Pons (tissue), 1 donor: ENCODE results near the gene PACSIN2.

Source experiments
- DNase-seq: peaks from one replicate; pipeline ENCODE4 v3.0.0-alpha.2; 2016; ENCODE audit warnings: low spot score

PACSIN2 gene

DNA sequence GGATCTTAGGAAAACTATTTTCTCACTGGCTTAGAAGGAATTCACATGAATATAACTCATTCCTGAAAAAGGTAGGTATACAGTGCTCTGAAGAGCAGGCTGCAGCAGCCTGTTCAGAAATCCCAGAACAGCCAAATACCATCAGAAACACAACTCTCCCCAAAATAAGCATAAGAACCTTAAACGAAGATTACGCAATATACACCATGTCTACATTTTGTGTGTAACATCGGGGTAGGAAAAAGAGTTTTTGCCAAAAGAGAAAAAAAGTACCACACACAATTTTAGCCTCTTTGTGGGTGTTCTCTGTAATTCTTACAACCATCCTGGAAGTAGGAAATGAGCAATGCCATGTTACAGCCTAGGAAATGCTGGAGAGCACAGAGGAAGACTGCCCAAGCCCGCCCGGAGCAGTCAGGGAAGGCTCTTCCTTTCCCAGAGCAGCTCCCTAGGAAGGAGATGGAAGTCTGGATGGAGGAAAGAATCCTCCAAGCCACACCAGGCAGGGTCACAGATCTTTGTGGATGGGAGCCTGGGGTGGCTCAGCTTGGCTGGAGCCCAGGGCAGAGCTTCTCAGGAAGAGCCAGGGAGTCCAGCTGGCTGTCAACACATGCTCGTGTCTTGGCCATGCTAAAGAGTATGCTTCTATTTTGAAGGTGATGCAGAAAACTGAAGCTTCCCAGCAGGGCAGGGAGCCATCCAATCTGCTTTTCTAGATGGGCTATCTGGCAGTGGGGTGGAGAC, 108.2 kb downstream of the PACSIN2 start:
- DNase-seq, result no peak

DNA sequence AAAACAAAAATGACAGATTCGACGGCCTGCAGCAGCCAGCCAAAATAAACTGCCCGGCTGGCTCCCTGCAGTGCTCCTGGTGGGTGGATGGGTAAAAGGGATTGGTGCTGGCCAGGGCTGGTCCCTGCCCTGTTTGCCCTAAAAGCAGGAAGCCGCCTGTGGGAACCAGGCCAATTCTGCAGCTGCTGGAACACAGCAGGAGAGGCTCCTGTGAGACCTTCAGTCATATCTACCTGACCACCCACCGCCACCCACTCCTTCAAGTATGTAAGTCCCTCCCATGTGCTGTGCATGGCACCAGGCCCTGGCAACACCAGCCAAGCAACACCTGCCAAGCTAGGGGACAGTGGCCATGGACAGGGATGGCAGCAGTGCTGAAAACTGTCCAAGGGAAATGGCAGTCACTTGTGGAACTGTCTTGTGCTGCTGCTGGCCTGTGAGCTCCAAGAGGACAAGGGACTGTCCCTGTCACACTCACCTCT, 109.2 kb downstream of the PACSIN2 start:
- DNase-seq, result no peak

DNA sequence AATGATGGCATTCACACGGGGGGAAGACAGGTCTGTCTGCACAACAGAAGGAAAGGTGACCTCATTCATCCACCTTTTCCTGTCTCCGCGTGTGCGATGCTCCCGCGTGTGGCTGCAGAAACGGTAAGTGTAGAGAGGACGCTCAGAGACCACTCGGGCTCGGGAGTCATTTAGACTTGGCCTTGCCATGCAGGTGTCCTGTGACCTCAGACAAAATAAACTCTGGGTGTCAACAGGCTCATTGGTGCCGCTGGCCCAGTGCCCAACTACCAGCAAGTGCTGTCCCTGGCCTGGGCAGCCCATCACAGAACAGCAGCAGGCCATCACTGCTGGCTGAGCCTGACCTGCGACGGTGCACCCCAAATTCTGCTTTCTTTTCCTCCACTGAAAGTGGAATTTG, 109.7 kb downstream of the PACSIN2 start:
- DNase-seq, result no peak

DNA sequence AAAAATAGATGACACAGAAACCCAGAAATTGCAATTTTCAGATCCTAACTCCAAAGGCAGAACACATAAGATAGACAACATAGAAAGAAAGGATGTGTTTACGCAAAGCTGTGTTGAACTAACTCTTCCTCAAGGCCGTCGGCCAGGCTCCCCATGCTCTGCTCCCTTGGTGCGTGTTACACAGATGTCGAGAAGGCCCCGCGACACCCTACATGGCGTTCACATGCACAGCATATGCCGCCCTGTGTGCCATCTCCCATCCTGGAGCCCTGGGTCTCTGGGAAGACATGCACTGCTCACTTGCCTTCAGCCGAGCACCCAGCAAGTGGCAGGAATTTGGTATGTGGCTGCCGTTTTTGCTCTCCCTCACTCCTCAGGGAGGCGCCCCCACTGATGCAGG, 110.9 kb downstream of the PACSIN2 start:
- DNase-seq, result no peak

DNA sequence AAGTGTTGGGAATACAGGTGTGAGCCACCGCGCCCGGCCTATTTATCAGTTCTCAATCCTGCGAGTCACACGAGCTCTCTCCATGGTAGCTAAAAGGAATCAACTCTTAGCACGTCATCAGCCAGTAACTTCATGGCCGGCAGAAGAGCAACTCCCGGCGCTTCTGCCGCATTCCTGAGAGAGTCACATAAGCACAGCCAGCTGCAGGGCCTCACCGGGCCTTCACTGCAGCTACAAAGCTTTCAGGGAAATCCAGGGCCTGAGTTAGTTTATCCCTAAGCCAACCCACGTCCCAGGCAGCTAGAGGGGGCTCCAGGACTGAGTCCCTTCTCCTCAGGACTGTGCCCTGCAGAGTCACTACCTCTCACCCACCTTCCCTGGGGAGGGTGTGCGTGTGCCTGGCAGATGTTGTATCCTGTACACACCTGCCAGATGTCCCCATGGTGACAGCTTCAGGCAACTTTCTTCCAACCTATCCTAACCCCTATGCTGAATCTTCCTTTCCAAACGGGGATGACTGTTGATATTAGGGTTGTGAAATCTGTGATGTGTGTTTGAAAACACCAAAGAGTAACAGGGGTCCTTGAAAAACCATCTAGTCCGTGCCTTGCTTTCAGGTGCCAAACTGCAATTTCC, 112.0 kb downstream of the PACSIN2 start:
- no peak for DNase-seq

DNA sequence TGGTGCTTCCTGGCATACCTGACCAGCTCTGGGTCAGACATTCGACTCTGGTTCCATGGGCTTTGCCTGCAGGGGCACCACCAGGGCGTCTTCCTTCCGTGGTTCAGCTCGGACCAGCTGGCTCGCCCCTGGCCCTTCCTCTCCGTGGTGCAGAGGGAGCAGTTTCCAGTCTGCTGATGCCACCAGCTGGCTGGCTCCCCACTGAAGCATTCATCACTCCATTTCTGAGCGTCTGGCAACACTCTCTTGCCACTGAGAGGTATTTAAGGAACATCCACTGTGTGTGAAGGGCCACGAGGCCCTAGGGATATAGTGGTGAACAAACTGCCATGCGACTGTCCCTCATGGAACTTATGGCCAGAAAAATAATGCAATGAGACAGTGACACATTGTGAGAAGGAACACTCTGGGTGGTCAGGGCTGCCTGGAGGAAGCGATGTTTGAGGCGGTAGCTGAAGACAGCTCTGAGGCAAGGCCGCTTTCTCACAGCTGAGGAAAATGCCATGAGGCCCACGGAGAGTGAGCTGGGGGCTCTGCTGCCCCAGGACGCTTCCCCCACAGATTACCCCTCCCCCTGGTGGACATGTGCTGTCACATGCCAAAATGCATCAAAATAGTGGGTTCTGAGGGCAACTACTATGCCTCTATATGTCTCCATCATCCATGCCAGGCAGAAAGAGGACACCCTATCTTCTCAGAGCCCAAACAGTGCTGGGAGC, 113.0 kb downstream of the PACSIN2 start:
- no peak for DNase-seq

DNA sequence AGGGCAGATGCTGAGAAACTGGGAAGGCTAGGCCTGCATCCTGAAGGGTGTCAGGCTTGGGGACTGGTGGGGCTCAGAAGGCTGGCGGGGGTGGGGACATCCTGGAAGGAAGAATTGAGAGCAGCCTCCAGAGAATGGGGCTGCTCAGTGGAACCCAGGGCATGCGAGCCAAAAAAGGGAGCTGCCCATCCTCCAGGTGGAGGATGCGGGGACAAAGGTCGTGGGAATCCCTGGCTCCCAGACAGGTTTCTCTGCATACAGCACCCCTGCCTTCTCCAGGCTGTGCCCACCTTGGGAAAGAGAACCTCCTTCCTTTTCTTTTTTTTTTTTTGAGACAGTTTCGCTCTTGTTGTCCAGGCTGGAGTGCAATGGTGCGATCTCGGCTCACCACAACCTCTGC, 117.0 kb downstream of the PACSIN2 start:
- no peak for DNase-seq

DNA sequence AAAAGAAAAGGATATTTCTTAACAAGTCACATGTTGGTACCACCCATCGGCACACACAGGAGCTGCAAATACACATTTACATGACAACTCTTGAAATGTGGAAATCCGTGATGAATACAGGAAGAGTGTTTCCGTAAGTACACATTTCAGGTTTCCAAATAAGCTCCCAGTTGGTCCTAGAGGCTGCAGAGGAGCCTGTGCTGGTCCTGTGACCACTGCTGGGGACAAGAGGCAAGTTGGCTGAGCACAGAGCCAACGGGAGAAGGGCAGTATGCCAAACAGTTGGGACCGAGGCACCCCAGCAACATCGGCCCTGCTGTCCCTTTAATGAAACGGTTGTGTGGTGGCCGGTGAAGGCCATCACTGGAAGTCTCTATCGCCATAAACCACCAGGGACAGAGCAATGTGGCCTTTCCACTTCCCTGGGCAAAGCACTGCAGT, 119.4 kb downstream of the PACSIN2 start:
- no peak for DNase-seq

DNA sequence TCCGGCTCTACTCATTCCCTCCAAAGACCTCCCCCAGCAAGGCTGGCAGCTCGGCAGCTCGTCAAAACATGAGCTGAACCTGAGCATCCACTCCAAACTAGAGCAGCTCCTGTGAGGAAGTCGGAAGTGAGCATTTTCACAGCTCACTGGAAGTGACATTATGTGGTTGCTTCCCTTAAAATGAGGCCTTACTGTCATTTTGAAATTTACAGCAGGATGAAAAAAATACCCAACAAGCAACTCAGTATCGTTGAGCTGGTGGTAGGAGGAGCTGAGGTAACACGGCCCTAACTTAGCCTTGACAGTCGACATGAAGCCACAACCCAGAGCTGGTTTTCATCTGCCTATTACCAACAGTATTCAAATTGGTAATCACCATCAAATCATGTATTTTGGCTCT, 119.9 kb downstream of the PACSIN2 start:
- no peak for DNase-seq

DNA sequence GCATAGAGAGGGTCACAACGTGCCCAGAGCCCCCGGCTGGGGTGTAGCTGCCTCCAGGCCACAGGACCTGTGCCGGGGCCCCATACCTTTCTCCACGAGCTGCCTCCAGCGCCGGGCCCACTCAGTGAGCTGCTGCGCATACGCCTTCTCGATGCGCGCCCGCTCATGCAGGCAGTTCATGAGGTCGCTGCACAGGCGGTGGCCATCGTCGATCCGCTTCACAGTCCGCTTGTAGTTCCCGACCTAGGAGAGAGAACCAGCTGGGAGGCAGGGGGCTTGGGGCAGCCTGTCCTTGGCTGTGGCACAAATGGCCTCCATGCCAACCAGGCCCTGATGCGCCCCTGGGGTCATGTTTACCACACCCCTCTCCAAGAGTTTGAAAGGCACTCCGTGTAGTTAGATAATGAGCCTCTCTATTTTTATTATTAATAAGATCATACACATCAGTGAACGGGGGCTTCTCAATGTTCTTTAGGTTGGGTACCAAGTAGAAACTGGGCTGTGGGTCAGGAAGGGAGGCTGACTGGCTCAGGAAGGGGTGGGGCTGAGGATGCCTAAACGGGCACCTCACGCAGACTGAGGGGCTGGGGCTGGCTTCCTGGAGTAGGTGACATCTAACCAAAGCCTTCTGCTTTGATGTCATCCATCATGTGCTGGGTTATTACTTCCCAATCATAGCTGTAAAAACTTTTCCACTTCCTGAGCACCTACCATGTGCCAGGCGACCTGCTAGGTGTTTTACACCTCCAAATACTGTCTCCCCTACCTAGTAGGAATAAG, 121.4 kb downstream of the PACSIN2 start:
- no peak for DNase-seq

DNA sequence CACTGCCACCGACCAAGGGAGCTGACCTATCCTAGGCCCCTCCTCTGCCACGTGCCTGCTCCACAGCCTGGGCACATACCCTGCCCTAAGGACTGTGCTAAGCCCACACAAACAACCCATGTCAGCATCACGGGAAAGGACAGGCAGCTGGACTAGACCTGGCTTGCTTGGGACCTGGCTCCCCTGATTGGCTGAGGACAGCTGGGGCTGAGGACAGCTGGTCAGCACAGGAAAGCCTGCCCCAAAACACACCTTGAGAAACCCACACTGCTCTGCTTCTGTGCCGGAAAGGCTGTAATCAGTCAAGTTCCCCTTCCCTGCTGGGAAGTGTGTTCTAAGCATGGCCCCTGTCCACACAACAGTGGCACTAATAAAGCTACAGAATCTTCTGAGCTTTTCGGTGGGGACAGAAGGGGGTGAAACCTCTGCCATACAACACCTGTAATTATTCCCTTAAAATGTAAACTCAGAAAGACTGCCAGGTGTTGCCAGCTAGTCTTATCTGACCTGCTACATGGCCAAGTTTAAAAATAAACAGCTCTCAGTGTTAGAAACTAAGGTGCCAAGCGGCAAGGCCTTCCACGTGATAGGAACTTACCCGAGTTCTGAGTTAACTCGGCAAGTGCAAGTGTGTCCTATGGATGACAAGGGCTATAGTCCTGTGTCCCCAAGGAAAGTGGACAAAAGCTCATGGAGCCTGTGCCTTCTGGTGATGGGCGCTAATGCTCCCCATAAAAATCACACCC, 122.2 kb downstream of the PACSIN2 start:
- DNase-seq, result no peak

DNA sequence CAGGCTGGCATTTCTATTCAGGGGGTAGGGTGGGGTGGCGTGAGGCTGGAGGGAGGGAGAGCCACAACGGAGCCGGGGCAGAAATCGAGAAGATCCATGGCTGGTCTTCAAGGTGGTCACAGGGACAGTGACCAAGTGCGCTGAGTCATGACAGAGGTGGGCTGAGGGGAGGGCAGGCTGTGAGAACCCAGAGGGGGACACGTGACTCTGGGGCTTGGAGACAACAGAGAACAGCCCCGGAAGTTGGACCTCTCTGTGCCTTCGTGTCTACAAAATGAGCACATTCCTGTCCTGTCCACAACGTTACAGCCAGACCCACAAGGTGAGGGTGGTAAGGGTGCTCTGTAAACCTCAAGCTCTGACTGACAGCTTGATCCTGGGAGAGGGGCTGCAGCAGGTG, 122.8 kb downstream of the PACSIN2 start:
- no peak for DNase-seq

DNA sequence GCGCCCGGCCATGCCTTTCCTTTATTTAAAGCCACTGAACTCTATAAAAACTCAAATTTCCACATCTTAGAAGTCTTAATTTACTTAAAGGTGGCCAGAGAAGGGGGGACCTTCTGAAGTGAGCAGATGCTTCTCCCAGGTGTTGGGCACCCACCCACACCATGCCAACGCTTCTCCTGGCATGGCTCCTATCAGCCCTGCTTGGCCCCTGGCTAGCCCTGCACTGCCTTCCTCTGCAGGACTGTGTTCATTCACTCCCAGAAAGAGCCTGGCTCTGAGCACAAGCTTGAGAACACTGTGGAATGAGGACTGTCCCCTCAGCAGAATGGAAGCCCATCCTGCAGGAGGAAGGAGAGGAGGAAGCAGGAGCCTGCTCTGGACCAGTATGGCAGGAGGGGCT, 123.3 kb downstream of the PACSIN2 start:
- no peak for DNase-seq

DNA sequence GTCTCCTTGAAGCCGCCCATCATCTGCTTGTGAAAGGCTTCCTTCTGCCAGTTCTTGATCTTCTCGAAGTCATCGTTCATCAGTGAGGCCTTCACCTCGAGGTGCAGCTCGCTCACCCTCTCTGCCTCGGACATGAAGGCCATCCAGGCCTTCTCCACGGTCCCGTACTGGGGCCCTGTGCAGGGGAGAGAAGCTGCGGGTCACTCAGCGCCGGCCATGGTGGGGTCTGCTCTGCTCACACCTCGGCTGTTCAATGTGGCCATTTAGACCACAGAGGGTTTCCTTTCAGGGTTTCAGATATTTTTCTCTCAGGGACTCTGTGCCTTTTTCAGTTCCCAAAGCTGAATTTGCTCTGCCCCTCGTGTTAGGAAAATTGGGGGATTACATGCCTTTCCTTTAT, 123.9 kb downstream of the PACSIN2 start:
- no peak for DNase-seq

DNA sequence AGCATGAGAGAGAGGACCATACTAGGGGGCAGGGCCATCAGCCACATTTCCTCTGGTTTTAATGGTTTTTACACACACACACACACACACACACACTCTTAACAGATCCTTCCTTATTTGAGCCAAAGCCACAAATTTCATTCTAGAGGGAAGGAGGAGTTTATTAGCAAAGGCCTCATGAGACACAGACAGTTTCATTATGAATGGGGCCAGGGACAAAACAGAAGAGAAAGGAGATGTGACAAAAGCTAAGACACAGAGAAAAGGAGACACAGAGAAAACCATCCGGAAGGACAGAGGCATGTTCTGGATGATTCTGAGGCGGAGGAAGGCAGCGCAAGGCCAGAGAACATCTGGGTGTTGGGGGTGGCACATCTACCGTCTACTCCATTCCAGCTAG, 125.6 kb downstream of the PACSIN2 start:
- peak; percentile 91 for DNase-seq

DNA sequence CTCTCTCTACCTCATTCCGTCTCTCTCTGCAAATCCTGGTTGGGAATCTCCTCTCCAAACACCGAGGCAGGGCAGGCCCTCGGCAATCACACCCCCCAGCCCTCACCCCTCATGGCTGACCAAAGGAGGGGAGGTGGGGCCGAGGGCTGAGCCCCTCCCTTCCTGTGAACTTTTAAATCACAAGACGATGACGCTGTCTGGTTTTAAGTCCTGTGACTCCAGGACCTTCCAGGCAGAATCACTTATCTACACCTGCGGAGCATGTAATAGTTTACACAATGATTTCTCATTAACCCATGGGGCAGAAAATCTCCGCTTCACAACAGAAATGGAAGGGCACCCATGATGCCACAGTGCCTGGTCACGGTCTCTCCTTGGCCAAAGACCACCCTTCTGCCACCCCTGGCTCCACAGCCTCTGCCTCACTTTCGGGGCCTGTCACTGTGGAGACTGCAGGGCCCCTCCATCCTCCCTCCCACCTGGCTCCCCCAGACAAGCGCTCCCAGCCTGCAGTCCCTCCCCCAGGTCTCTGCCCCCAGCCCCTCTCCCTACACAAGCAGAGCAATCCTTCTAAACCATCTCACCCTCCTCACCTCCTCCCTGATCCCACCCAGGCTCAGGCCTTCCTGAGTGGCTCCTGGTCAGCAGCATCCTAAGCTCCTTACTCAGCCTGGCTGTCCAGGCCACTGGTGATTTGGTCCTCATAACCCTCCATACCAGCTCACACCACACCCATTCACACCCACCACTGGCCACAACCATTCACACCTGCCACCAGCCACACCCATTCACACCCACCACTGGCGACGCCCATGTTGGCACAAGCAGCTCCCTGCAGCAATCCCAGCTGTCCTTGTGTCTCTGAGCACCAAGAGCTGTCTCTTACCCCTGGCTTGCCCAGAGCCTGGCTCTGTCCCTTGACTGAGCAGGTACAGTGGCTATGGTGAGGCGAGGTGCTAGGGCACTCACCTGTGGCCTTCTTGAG, 127.1 kb downstream of the PACSIN2 start:
- no peak for DNase-seq

DNA sequence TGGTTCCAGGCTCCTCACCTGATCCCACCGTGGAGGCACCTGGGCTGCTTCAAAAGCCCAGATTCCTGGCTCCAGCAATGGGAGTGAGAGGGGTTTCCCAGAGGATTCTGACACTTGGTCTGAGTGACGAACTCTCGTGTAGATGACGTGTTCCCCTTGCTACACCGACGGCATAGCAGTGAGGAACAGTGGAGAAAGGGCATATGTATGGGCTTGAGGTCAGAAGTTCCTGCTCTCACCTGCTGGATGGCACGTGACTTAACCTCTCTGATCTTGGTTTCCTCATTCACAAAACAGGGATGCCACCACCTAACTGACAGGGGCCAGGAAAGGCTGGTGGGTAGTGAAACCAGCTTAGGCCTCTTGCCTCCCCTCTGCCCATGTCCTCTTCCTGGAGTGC, 127.8 kb downstream of the PACSIN2 start:
- no peak for DNase-seq

DNA sequence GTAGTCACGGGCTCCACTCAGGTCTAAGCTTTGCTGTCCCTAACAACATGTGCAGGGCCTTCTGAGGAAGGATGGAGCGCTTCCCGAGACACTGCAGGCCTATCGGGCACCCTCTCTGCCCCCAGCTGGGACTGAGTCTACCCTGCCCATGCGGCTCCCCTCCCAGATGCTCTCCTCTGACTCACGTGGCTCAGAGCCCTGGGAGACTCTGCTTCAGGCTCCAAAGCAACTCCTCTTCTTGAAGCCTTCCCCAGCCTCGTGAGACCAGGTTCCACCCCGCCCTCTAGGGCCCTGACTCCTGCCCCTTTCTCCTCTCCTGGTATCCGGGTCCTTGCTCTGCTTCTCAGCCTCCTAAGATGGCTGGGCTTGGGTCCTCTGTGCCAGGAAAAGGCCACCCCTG, 129.5 kb downstream of the PACSIN2 start:
- DNase-seq, result no peak

DNA sequence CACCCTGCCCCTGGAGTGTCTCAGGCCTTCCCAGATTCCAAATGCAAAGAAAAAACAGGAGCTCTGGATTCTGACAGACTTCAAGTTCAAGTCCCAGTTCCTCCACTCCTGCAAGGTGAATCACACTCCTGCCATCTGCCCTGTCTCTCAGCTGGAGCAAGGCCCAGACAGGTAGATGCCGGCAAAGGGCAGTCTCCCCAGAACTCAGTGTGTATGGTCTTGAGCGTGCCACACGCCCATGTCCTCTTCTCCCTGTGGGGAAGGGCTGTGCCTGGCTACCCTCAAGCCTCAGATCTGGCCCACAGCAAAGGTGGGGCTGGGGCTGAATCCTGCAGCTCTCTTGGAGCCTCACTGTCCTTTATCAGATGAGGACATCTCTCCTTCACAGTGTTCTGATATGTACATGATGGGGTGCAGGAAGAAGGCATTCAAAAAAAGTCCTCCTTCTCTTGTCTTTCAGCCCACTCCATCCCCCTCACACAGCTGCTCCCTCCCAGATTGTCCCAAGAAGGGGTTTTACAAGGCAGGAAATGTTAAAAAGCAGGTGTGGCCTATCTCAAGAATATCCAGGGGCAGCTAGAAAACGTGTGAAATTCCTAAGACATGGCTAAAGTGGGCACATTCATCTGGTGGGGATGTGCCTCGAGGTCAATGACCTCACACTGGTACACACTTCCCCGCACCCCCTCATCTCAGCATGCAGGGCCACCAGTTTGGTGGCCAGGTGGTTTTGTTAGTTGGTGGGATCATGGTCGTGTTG, 130.2 kb downstream of the PACSIN2 start:
- no peak for DNase-seq

DNA sequence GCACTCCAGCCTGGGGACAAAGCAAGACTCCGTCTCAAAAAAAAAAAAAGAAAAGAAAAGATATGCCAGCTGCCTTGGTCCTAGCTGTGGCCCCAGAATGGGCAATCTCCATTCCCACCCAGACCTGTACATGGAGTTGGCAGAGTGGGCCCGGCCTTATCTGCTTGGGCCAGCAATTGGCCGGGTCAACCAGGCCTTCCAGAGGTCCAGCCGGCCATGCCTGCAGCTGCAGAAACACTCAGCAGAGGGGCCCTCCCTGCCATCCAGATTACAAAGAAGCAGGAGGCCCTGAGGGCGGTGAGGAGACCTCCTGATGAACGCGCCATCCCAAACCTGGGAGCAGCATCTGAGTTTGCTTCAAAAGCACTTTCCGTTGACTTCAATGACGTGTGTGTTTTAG, 131.0 kb downstream of the PACSIN2 start:
- no peak for DNase-seq
